GM19467 (cell line): ENCODE results near the gene TRAPPC14.

ENCODE experiments used
- ATAC-seq: cut with Tn5 transposase; IDR thresholded peaks from one replicate; pipeline ENCODE4 v1.9.1; 2021; ENCODE audit warnings: mild to moderate bottlenecking, moderate library complexity; ENCODE audit not compliant: unreplicated experiment

The TRAPPC14 gene

DNA sequence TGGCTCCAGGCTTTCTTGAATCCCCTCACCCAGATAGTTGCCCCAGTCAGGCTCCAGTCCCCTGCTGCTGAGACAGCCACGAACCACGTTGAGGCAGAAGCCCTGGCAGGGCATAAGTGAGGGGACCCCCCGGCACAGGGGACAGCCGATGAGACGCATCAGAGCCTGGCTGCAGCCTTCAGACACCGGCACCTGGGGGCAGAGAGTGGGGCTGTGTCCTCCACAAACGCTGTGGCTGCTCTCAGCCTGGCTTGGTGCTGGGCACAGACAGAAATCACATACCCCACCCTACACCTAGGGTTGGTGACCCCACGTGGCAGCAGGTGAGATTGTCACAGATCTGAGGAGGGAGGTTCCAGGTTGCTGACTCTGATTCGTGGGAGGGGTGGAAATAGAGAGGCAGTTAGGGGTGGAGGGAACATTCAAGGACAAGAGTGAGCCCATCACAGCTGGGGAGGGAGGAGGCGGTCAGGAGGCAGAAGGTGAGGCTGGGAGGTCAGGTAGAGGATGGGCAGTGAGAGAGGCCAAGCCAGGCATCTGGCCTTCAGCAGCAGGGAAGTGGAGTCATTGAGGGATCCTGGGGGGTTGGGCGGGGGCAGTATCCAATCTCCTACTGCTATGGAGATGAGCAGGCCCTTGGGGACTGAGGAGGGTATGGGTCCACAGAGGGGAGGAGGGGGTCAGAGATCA lies 15.4 kb upstream of the TRAPPC14 start:
- no peak for ATAC-seq

DNA sequence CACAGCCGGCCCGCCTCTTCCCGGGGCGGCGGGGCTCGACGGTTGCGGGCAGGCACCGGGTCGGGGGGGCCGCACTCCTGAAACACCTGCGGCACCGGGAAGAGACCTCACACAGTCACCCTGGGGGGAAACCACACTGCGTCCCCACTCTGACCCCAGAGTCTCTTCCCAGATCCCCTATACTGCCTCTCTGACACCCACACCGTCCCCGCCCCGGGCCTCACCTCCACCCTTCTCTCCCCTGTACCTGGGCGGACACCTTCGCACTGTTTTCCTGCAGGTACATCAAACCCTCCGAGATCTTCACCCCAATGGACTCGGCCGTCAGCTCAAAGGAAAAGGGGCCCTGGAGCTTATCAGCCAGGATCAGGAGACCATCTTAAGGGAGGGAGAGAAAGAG lies 13.3 kb upstream of the TRAPPC14 start:
- no peak for ATAC-seq

DNA sequence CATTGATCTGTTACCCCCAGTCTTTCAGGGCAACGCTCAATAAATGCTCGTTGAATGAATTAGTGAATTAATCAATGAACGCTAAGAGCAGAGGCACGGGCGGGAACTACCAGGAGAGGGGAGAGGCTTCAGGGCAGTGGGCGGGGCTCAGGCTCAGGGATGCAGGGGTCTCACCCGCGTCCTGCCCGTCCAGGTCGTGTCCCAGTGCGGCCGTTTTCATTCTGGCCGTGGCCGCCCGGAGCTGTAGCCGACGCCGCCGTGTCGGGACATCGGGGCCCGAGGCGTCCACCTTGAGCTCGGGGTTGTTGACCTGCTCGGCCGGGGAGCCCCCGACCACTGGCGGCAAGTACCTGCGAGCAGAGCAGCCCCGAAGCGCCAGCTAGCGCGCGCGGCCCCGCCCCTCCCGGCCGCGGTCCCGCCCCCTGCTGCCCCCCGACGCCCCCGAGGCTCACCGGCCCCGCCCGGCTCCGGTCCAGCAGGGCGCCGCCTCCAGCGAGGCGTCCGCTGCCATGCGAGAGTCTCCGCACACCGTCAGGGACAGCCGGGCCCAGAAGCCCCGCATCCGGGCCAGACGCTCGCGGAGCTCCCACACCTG lies 12.7 kb upstream of the TRAPPC14 start:
- ATAC-seq = no peak

DNA sequence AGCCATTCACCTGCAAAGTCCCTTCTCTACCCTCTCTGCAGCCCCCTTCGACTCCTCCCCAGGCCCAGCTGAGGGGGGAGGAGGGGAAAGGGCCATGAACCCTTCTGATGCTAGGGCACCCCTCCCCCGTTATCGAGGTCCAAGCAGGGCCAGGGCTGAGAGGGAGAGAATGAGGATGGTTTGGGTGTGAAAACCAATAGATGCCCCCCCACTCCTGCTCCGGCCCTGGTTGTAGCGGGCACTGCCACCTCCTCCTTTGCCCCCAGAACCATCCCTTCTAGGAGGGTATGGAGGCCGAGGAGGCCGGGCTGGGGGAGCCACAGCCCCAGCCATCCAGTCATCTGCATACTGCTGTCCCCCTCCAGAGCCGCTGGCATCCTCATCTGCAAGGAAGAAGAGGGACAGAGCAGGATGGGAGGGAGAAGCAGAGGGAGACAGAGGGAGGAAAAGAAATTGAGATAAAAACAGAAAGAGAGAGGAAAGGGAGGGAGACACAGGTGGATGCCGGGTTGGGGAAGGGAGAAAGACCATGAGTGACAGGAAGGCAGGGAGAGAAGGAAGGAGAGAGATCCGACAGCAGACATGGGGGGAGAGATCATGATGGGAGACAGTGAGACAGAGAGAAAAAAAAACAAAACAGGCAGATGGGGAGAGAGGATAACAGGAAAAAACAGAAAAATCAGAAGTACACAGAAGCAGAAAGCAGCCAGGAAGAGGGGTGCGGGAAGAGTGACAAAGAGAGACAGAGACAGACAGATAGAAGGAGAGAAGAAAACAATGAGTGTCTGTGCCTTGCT lies 11.8 kb upstream of the TRAPPC14 start:
- no peak for ATAC-seq

DNA sequence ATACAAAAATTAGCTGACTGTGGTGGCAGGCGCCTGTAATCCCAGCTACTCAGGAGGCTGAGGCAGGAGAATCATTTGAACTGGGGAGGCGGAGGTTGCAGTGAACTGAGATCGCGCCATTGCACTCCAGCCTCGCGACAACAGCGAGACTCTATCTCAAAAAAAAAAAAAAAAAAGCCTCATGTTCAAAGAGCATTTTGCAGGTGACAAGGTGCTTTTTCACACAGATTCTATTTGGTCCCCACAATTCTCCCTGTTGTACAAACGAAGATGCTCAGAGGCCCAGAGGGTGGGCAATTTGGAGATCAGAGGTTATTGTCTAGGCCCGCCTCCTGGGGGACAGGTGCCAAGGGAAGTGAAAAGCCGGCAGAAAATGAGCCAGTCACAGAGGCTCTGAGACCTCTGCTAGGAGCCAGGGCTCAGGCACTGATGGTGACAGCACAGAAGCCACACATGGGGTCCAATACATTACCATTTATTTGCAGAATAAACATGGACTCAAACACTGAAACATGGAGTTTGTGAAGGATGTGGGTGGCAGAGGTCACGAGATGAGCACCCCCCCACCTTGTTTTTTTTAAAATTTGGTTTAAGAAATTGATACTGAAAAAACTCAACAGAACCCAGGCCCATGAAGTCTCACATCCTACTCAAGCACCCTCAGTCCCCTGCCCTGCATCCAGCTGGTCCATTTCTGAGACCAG lies 10.8 kb upstream of the TRAPPC14 start:
- no peak for ATAC-seq

DNA sequence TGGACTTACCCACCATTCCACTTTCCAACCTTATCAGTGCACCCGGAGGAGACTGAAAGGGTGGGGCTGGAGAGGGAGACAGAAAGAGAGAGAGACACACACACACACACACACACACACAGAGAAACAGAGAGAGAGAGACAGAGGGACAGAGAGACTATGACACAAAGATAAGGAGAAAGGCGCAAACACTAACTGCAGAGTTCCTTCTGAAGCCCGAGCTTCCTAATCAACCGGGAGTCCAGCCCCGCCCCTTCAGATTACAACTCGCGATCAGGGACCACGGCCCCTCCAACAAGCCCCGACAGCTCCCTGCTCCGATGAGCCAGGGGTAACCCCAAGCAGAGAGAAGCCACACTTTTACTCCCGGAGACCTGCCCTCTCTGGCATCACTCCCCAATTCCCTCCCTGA lies 9.4 kb upstream of the TRAPPC14 start:
- ATAC-seq = no peak

DNA sequence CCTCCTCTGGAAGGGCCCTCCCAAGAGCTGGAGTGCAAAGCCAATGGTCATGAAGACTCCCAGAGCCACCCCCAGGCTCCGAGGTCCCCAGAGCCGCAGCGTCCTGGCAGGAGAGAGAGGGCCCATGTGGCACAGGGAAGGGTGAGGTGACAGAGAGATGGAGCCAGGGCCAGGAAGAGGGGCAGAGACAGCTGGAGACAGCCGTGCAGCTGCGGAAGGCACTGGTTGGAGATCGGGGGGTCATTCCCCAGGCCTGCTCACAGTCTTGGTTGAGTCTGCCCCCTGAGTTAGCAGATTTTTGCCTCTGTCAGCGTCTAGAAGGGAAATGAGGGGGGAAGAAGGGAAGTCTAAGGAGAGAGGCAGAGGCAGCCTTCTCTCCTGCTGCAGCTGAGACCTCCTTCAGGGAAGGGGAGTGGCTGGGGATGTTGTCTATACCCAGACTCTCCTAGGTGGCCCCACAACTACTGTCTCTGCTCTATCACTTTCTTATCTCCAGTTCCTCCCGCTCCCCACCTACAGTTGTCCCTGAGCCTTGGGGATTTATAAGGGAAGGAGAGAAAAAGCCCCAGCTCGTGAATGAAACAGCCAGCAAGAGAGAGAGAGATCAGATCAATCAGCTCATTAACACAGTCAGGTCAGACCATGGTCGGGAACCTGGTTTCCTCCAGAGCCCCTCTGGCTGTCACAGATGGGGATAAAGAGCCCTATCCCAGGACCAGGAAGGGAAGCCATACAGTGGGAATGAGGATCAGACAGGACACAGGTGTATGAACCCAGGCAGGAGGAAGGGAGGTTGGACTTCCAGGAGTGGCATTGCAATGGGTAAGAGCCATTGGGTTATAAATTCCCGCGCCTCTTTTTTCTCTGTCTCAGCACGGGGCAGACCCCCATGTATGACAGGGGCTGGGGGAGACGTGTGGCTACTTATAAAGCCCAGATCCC lies 8.7 kb upstream of the TRAPPC14 start:
- ATAC-seq = no peak

DNA sequence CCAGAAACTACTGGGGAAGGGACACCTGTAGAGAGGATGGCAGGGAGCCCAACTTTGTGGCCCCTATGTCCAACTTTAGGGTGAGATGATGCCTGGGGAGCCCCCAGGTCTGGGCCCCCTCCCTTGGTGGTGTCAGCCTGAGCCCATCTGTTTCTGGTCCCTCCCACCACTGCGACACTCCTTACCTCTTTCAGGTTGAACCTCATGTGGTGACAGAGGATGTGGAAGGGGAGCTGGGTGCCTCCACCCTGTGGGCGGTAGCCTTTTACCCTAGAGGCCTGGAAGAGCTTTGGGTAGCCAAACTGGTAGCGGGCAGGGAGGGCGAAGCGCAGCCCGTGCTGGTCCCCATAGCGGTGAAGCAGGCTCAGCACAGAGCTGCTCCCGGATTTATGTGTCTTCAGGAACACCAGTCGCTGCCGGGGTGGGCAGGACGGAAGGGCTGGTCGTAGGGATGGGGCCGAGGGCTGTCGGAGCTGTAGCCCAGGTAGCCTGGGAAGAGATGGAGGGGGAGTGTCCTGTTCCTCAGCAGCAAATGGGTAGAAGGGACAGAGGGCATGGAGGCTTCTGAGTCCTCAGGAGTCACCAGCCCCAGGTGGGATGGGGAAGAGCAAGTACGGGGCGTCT lies 7.9 kb upstream of the TRAPPC14 start:
- ATAC-seq = no peak

DNA sequence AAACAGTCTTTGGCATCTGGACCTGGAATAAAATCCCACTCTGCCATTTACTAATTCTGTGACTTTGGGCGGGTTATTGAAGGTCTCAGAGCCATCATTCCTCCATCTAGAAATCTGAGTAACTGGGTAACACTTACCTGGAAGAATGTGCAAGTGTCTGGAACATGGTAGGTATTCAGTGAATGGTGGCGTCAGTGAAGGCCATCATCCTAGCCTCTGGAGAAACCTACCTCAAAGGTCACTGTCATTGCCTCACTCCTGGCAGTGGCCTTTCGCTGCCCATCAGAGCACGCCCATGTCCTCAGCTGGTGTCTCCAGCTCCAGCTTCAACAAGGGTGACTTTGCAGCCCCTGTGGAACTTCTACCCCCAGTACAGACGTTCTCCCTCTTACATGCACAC lies 5.3 kb upstream of the TRAPPC14 start:
- no peak for ATAC-seq

DNA sequence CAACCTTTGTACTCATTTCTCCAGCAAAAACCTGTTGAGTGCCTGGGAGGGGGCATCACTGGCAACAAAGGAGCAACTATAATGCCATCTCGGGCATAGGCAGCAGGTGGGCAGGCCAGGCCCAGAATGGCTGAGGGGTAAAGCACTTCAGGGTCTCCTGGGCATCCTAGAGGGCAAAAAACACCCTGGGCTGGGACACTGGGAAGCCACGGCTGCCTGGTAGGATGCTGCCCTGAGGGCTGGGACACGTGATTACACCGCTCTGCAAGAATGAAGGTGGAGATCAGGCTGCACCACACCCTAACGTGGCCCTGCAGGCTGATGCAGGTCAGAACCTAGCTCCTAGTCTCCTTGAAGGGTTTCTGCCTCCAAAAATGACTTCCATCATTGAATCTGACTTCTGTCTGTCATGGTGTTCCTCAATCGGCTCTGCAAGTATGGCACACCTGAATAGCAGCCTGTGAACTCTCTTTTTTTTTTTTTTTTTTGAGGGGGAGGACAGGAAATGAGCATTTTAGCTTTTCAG lies 4.5 kb upstream of the TRAPPC14 start:
- ATAC-seq = no peak

DNA sequence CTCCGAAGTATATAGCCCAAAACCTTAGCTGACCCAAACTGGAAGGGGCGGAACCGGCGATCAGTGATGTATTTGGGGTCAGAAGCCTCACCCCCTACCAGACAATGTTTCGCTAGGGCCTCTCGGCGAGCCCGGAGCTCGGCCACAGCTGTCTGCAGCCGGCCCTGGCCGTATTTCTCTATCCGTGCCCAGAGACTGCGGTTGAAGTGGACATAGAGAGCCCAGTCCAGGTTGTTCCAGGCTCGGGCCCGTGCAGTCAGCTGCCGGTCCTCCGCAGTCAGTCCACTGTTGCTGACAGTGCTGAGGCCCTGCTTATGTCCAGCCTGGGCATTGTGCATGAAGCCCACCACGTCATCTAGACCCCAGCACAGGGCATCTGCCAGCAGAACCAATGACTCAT lies 1.5 kb upstream of the TRAPPC14 start:
- no peak for ATAC-seq

DNA sequence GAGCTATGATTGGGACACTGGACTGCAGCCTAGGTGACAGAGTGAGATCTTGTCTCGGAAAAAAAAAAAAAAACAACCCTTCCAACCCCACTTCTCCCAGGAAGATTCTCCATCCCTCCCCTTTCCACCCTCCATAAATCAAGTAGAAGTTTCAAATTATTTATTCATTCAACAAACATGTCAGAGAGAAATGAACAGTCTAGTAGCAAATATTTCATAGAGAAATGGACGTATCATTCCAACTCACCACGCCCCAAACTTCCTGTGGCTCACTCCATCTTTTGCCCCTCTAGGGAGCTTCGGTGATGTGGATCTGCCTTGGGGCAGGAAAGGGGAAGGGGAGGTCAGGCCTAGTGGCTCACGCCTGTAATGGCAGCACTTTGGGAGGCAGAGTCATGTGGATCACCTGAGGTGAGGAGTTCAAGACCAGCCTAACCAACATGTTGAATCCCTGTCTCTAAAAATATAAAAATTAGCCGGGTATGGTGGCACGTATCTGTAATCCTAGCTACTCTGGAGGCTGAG lies 638 bp upstream of the TRAPPC14 start:
- no peak for ATAC-seq

DNA sequence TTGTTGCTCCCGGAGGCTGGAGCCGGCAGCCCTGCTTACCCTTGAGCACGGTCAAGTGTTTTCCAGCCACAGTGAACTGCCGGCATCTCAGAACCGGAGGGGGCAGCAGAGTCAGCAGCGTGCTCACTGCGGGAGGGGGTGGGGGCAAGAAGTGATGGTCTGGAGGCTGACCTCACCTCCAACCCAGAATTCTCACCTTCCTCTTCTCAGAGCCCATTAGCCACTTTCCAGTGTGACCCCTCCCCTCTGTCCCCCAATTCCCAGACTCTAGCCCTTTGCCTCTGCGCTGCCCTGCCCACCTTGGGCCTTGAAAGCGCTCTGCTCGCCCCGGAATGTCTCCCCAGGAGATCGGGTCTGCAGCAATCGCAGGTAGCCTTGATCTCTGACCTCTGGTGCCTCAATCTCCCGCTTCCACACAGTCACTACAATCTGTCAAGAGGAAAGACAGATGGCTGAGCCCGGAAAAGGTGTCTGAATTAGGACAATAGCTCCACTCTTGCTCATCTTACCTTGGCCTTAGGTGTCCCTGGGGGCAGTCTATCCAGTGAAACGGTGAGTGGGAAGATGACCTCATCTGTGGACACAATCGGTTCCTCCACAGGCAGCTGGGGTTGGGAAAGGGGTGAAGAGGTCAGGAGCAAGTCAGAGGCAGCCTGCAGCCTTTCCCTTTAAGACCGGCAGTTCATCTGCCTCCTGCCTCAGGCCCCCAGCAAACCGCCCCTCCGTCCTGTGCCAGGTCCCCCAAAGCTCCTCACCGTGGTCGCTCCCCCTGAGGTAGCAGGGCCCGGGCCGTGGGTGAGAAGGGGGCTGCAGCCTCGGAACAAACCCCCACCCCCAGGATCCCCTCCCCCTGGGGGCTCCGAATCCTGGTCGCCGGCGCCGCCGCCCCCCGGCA lies 942 bp downstream of the TRAPPC14 start:
- ATAC-seq = no peak

DNA sequence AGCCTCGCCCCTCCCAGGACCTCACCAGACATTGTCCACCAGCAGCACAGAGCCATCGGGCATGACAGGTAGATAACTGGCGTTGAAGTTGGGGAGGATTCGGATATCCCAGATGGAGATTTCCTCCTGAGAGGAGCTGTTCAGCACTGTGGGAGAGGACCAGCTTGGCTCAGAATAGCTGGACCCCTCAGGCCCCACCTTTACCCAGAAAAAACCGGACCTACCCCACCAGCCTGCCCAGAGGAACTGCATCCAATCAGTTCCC lies 1.5 kb downstream of the TRAPPC14 start:
- no peak for ATAC-seq

DNA sequence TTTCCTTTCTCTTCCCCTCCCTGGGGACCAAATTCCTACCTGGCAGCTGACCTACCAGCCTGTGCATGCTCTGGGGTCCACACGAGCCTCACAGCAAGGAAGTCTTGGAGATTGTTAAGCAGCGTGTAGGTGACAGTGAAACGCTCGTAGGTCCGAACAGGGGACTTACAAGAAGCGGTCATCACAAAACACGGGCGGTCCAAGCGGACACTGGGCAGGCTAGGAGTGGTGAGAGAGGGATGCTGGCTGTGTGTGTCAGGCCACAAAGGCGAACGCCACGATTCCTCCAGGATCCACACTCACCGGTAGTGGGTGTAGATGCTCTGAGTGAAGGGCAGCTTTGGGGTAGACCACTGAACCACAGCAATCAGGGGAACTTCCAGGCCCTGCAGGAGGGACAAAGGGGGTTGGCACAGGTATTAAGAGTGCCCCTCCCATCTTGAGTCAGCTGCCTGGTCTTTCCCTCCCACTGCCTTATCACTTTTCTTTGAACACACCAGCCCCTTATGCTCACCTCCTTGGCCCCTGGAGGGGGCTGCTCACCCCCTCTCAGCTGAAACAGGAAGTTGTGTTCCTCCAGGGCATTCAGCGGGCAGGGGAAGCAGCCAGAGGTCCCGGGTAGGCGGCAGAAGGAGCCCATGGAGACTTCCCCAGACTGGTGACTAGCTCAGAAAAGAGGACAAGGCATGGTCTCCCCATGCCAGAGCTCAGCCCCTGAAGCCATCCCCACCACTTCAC lies 2.0 kb downstream of the TRAPPC14 start:
- no peak for ATAC-seq

DNA sequence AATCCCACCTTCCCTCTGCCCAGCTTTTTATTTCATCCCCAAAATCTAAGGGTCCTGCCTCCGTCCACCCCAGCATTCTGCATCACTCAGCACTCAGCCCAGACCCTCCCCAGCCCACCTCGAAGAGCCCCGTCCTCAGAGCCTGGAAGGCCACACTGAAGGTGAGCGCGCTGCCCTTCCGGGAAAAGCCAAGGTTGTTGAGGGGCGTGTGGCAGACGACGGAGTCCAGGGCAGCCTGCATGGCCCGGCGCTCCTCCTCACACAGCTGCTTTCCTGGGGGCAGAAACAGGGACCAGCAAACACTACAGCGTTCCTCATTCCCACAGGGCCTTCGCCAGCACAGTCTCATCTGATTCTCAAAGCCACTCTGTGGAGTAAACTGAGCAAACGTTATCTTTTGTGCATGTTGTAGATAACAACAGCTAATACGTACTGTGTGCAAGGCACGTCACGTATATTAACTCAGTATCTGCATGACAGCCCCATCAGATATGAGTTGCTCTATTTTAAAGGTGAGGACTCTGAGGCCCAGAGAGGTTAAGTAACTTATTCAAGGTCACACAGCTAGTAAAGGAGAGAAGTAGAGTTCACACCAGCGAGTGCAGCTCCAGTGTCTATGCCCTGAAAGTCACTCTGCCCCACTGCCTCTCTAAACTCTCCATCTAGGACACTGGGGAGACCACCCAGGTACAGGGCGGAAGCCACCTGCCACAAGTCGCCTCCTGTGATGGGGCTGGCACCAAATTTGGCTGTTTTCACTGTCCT lies 2.8 kb downstream of the TRAPPC14 start:
- ATAC-seq = no peak
